Ishikawa (cell line): ENCODE results near the gene HSD11B1L.

ENCODE experiments used
- EP300 ChIP-seq: IDR thresholded peaks from 2 replicates; pipeline ENCODE4 v1.6.1; 2012; ENCODE audit warnings: borderline replicate concordance
- RAD21 ChIP-seq: IDR thresholded peaks from 2 replicates; pipeline ENCODE4 v1.6.1; 2012; ENCODE audit warnings: low read depth
- YY1 ChIP-seq: IDR thresholded peaks from 2 replicates; pipeline ENCODE4 v1.6.1; 2012; ENCODE audit warnings: low read depth
- ZBTB7A ChIP-seq: IDR thresholded peaks from 2 replicates; pipeline ENCODE4 v1.6.1; 2012; ENCODE audit warnings: low read depth

DNA sequence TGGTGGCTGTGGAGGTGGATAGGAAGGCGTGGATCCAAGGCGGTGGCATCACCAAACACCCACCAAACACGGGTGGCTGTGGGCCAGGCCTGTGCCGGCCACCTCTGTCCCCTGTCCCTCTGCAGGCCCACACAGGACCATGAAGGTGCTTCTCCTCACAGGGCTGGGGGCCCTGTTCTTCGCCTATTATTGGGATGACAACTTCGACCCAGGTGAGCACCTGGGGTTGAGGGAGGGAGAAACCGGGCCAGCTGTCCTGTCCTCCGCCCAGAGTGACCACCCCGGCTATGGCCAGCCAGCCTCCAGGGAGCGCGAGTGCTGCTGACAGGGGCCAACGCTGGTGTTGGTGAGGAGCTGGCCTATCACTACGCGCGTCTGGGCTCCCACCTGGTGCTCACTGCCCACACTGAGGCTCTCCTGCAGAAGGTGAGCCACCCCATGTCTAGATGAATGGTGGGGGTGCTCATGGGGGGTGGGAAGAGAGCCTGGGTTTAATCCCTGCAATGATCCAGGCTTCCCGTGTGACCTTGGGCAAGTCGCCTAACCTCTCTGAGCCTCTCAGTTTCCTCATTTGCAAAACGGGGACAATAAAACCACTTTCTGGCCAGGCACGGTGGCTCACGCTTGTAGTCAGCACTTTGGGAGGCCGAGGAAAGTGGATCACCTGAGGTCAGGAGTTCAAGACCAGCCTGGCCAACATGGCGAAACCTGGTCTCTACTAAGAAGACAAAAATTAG, 4.0 kb downstream of the HSD11B1L start:
- TF ChIP-seq RAD21 (no peak), EP300 (no peak), YY1 (no peak), ZBTB7A (no peak)
